8988T (cell line): Measurements from ENCODE around the gene KLHL40.

Source experiments
- DNase-seq: peaks from one replicate; pipeline ENCODE4 v3.0.0; 2011

KLHL40 gene

DNA sequence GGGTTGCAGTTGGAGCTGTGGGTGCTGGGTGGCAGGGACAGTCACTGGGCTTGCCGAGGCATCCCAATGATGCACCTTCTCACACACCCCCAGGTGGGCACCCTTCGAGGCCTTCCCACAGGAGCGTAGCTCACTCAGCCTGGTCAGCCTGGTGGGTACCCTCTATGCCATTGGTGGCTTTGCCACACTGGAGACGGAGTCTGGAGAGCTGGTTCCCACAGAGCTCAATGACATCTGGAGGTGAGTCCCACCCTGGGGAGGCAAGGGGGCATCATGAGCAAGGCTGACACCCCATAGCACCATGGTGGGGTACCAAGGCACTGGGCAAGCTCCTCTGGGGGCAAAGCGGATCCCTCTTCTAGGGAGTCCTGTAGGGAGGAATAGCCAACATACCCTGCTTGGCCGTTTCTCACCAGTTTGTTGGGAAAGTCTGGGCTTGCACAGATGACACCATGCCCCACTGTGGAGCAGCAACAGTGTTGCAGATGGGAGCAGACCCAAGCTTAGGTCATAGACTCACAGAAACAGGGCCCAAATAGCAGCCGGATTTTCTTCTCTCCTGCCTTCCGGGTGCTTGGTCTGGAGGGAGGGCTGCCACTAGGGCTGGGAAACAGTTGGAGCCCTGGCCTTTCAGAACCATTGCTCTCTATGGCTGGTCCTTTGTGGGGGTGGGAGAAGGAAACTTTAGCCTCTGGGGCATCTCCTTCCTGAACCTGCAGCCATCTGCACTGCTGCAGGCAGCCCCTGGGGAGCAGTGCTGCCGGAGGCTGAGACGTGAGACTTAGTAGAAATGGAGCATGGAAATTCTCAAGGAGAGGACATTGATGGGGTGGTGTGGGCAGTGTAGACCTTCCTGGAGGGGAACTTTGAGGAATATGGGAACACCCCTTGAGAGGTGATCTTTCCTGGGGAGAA is 5.7 kb downstream of the KLHL40 start:
- DNase-seq = peak; percentile 44

DNA sequence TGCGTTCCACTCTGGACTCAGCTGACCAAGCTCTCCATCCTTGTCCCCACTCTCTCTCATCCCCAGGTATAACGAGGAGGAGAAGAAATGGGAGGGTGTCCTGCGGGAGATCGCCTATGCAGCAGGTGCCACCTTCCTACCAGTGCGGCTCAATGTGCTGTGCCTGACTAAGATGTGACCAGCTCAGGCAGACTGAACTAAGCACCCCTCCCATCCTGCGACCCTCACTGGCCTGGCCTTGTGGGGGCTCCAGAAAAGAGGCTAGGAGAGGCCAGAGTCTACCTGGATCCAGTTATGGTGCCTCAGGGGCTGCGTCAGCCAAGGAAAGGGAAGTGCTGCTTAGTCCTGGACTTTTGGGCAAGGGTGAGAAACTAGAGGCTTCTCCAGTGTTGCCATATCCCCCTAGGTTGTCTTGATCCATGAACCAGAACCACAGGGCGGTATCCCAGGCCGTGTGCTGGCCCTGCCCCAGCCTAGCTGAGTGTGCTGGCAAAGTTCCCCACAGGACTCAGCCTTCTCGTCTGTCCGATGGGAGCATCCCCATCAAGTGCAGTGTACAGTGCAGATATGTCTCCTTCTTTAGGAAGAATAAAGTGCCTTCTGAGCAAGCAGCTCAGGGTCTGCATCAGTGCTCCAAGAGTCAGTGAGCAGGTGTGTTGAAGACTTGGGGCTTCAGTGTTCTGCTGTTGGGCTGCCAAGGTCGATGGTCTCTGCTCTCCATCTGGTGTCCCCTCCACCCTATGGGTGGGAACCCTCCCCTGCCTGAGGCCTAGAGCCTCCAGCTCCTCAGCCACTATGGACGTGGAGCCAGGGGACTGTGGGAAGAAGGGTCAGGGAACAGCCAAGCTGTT is 6.7 kb downstream of the KLHL40 start:
- DNase-seq = peak; percentile 14

DNA sequence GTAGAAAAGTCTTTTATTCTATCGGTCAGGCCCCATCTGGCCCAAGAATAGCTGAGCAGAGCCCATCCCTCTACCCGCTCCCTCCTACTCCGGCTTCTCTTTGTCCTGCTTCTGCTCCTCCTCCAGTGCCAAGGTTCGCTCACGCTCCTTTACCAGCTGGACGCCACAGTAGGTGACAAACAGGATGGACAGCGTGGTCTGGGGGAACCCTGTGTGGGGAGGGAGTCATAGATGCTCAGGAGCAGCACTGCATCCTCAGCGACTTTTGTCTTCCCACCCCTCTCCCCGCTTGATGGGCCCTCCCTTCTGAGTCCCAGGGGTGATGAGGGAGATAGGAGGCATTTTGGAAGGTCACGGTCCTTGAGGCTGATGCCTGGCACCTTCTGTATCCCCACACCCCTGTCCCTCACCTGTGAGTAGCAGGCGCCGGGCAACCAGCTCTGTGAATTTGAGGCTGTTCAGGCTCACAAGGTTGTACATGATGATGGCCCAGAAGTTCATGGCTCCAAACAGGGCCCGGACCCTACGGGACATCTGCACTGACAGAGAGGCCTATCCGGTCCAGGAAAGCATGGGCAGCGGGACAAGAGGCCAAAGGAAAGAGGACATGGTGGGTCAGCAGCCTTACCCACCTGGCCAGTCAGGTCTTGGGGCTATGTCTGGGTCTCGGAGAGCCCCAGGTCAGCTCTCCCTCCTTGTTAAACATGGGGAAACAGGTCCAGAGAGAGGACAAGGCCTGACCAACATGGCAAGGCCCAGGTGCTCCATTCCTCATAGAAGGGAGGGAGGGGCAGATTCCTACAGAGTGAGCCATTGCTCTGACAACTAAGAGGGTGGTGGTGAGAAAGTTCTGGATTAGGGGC is 7.6 kb downstream of the KLHL40 start:
- no peak for DNase-seq

DNA sequence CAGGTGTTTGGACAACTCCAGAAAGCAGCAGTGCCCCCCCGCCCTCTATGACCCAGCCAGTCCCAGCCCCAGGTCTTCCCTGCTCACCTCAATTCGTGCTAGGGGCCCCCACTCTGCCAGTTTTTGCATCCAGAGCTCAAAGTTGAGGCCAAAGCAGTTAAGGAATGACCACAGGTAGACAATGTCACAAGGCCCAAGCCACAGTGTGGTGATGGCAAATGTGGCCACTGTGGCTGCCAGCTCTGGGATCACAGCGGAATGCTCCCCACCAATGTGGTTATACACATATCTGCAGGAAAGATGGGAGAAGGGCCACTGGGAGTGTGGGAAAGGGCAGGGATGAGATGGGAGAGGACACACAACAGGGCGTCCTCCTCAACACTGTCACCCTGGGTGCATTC is 8.2 kb downstream of the KLHL40 start:
- DNase-seq = no peak

DNA sequence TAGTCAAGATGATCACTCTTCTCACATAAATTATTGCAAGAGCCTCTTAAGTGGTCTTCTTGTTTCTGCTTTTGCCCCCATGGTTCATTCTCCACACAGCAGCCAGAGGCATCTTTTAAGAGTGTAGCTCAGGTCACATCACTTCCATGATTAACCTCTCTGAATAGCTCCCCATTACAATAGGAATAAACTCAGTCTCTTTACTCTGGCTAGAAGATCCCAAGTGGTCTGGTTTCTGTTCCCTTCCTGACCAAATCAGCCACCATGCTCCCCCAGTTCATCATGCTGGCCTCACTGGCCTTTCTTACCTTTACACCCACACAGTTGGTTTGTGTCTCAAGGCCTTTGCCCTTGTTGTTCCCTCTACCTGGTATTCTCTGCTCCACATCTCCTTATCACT is 9.0 kb downstream of the KLHL40 start:
- no peak for DNase-seq

DNA sequence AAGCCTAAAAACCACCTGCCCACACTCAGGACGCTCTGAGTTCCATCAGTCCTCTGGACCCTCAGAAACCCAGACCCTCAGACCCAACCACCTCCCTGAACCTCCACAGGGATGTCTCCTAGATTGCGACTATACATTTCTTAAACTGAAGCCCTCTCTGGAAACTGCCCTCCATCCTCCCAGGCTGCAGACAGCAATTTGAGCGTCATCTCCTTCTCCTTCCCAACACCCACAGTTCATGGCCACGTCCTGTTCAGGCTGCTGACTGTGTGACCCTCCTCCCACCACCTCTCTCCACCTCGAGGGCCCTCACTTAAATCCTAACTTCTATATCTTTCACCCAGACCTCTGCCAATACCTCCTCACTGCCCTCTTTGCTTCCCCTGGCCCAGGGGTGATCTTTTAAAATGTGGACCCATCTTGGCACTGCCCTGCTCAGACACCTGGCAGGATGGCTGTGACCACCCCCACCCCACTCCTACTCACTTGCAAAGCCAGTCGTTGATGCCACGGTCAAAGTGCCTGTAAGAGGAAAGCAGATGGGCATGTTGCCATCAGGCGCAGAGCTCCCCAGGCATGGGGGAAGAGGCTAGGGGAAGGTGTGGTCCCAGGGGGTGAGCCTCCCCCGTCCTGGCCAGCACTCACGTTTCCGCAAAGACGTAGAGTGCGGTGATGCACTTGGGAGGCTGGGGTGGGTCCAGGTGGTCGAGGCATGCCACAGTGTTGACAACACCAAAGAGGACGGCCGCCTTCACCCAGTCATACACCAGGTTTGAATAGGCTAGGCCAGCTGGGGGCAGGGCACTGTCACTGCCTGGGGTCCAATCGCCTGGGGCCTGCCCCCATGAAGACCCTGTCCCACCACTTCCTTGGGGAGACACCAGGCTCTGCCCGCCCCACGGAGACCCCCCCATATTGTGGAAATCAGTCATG is 11.3 kb downstream of the KLHL40 start:
- no peak for DNase-seq

DNA sequence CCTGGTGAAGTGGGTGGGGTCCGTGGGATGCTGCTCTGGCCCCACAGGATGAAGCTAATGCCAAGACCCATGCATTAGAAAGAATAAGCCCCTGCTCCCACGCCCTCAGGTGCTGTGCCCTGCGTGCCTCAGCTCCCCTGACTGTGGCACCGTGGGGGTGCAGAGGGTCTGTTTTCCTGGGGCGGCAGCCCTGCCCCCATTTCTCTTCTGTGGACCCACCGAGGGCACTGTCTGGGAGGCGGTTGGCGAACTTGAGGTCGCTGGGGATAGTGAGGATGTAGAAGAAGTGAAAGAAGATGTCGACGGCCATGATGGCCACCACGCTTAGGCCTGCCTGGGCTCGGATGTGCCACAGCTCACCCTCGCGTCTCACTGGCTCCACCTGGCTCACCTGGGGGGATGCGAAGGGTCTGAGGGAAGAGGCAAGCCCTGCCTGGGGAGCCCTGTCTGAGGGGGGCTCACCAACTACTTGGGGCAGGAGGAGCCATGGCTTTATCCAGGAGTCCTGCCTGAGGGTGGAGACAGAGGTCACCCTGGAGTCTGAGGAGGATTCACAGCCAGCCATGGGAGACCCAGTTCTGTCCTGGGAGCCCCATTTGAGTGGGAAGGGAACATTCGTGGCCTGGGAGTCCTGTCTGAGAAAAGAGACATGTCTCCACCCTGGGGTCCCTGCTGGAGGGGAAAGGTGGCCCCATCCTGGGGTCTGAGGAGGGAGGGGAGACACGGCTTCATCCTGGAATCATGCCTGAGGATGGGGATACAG is 12.1 kb downstream of the KLHL40 start:
- no peak for DNase-seq

DNA sequence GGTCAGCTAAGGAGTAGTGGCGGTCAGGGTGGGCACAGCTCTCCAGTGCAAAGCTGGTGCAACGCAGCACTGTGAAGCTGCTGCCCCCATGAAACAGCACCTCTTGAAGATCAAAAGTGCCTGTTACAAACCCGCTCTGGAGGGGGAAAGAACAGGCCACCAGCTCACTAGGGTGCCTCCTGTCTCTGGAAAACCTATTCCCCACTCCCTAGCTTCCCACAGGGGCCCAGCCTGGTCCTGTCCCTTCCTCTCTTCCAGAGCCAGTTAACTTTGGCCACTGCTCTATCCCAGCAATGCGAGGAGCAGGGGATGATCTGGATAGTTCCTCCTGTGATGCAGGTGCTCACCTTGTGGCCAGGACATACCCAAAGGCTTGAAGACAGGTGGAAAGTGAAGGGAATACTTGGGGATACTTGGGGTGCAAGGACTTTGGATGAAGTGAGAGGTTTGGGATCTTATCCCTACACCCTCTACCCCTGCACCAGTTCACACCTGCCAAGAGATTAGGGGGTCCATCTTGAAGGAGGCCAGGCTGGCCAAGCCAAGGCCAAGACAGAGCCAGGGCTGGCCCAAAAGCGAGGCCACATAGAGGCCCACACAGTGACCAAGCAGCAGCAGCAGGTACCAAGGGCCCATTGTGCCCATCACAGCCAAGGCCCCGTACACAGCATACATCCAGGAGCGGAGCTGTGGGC is 13.0 kb downstream of the KLHL40 start:
- no peak for DNase-seq

DNA sequence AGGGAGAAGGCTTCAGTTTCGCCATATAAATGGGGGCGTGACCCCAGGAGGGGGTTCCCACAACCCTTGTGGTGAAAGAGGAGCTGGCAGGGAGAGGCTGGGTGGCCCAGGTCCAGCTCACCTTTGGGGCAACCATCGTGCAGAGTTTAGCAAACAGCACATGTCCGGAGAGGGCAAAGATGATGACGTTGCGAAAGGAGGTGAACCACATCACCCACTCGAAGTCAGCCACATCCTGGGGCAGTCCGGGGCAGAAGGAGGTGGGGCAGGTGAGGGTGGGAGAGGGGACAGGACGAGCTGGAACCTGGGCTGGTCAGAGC is 13.5 kb downstream of the KLHL40 start:
- no peak for DNase-seq

DNA sequence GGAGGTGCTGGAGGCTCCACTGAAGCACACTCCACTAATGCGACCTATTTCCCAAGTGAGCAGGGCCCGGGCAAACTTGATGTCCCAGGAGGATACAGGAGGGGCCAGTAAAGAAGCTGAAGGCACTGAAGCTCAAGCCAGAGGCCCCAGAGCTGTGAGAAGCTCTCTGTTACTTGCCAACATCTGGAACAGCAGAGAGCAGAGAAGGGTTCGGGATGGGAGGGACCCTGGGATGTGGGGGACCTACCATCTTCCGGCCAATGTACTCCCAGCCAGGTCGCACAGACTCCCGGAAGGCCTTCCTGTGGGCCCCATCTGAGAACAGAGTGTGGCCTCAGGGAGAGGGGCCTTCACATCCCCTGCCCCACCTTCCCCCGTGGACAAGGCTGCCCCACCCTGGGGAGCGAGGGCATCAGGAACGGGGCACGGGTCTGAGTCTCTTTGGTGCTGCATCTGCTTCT is 14.2 kb downstream of the KLHL40 start:
- peak; percentile 29 for DNase-seq

DNA sequence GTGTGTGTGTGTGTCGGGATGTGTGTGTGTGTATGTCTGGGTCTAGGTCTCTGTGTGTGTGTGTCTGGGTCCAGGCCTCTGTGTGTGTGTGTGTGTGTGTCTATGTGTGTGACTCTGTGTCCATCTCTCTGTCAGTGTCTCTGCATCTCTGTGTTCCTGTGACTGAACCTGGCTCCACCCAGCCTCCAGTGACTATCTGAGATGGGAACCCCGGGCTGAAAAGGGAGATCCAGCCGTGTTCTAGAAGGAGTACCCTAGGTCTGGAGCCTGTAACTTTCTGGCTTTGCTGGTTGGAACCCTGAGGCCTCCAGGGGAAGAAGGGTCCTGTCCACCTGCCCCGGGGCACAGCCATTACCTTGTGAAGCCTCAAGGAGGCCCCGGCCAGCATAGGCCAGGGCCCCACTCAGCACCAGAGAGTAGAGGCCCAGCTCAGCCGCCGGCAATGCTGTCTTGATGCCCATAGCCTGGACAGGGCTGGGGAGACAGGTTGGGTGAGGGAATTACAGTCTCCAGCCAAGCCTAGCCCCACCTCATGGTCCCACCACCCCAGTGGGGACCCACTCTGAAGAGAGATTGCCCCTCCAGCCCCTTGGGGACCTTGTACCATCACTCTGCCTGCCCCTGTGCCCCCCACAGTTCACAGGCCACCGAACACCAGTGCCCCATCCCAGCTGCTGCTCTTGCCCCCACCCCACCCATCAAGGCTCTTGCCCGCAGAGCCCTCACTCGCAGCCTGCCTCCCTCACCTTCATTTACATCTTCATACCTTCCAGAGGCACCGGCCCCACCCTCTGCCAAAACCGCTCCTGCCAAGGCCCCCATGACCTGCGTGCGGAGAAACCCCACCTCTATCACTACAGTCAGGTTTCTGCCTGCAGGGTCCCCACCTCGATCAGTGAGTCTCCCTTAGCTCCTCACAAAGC is 15.3 kb downstream of the KLHL40 start:
- peak; percentile 15 for DNase-seq

DNA sequence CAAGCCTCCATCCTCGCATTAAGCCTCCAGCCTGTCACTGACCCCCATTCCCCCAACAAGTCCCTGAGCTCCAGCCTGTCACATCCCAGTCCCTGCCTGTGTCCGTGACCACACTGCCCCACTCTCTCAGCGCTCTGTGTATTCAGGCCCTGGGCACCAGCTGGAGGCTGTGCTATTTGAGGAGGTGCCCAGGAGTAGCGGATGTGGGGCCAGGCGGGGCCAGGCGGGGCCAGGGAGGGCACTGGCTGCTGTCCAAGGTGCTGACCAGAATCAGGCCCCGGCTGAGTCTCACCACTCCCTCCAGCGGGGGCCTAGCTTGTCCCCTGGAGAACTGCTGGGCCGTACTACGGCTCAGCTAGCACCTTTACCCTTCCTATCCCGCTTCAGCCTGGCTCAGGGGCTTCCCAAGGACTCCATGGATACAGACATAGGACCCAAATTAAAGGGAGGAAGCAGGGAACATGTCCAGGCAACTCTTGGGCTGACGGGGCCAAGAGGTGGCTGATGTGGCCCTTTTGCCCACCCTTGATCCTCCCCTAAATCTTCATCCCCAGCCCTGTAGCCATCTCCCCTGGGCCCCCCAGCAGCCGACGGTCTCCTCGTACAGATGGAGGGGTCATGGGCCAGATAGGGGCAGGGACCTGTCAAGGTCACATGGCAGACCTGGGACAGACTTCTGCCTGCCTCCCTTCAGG is 16.2 kb downstream of the KLHL40 start:
- DNase-seq = peak; percentile 86

DNA sequence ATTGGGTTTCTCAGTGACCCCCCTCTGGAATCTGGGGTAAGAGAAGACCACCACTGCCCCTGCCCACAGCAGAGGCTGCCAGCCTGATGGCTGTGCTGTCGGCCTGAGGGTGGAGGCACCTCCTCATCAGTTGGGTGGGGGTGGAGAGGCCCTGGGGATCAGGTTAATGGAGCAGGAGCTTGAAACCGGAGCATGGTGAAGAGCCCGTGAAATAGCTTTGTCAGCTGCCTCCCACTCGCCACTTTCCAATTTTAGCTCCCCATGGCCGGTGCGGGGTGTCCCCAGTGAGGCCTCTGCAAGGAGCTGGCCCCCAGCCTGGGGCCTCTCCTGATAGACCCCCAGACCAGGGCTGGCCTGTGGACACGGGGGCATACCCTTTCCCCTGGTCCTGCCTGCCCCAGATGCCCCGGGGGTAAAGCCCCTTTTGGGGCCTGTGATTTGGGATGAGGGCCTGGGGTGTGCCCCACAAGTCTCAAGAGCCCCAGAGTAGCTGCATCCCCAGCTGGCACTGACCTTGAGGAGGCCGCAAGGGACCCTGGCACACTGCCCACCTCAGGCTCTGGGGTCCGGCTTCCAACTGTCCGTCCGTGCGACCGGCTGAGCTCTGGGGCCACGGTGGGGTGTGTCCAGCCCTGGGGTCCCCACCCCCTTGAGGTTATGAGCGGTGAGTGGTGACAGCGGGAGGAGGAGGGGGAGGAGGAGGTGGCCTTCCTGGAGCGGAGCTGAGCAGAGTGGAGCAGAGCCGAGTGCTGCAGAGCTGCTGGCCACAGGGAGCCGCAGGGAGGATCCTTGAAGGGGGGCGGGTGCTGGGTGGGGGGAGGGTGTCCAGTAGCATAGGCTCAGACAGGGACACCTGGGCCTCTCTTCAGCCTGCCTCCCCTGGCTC is 17.0 kb downstream of the KLHL40 start, which contains the start of gene HHATL:
Gene HHATL (minus strand): TSS at position 733 of the 886 bp plus-strand sequence. CDS start 1,972 bp downstream, outside the sequence.
- DNase-seq = peak; percentile 24

DNA sequence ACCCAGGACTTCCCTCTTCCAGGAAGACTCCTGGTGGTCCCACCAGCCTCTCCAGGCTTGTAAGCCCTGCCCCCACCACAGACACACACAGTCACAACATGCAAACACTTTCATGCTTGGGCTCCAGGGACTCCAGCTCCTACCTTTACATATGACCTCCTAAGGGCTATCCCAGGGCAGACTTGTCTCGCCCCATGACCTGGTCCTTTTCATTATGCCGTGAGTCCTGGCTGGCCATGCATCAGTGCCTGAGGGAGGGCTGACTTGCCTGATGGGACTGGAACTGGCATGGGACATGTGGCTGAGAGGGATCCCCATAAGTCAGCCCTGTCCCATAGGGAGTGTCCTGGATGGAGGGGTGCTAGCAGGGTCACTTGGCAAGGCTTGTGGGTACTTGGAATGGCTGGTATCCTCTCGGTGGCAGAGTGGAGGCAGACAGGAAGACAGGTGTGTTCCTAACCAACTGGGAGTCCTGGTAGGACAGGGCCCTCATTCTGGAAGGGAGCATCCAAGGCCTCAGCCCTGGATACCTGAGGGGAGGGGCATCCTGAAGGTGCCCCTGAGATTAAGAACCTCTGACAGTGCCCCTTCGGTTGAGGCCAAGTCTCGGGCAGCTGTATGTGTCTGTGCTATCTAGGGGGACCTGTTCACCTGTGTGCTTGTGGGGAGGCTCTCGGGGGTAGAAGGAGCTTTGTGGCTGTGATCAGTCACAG is 17.8 kb downstream of the KLHL40 start:
- no peak for DNase-seq

DNA sequence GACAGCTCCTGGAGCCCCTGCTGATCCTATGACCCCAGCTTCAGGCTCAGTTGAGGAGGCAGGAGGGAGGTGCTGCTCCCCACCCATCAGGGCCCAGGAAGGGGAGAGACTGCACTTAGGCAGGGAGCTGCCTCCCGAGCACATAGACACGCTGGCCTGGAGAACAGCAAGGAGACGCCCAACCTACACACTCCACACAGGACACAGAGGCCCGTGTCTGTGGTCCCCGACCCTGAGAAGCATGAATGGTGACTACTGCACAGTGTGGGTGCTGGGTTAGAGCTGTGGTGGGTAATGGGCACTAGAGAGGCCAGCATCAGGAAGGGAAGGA is 18.3 kb downstream of the KLHL40 start:
- peak; percentile 26 for DNase-seq

DNA sequence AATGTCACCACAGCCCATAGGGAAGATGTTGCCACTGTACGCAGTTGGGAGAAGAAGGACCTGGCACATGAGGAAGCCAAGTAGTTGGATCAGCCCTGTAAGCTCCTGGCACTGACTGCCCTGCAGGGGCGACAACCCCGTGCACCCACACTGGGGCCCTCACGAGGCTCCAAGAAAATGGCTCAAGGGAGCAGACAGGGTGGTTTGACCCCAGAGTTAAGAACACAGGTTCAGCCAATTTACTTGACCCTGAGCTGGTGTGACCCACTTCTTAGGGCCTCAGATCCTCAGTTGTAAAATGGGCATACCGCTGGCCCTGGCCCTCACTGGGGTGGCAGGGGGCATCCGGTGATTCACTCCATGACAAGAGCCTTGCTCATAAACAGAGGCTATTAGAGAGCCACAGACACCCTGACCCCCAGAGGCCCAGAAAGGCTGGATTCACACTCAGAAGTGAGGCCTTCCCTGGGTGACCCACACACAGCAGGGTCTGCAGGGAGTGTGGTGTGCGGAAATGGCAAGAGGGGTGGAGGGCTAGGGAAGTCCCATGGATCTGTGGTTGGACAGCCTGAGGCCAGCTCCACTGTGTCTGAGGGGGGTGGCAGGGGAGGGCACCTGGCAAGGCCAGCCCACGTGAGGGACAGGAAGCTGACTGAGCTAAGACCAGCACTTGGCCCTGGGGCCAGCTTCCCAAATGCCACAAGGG is 19.0 kb downstream of the KLHL40 start:
- no peak for DNase-seq
